Transverse colon (tissue), 3 donors: ENCODE measurements around the gene CD163.
"Not testable (repeated sequence)": the region's sequence is repeated elsewhere in the genome, so short reads cannot be mapped to it uniquely, and the experiment has no call there.

Experiments
- CTCF ChIP-seq, 5 experiments: fragments of 200-600 bp in 3 of 5; fragments of 450-650 bp in 2 of 5; sonication (generic) in 3 of 5; IDR thresholded peaks; 1 replicate in 2 of 5; 2 replicates in 3 of 5; pipeline ENCODE4 v1.5.1; 2016 to 2017; ENCODE audit warnings: antibody characterized with exemption in 5 of 5, inconsistent platforms in 3 of 5, mild to moderate bottlenecking in 2 of 5, moderate library complexity in 1 of 5
- POLR2A ChIP-seq: fragments of 450-650 bp; IDR thresholded peaks from one replicate; pipeline ENCODE4 v1.6.1; 2016; ENCODE audit warnings: antibody characterized with exemption, mild to moderate bottlenecking, moderate library complexity

DNA sequence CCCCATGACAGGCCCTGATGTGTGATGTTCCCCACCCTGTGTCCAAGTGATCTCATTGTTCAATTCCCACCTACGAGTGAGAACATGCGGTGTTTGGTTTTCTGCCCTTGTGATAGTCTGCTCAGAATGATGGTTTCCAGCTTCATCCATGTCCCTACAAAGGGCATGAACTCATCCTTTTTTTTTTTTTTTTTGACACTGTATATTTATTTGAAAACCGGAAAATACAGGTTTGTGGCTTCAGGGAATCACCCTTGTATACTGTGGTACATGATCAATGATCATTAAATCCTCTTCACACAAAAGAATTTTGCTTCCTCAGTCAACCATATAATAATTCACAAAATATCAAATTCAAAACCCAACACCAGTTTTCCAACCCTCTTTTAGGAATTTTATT lies 66.1 kb downstream of the CD163 start:
- TF ChIP-seq CTCF (IDR thresholded peaks at IDR 0.05); POLR2A: not testable (repeated sequence)
